ENCODE measurements around the gene CHST4. TPM values are rescaled to one million over a fixed set of nuclear protein-coding genes. Genes with fewer than 3 reads are reported as not detected.

Gene CHST4
- total RNA-seq, 1 experiment from 2014 or later, result 5.9 TPM

- Histone ChIP-seq H4K91ac (ENCODE audit: insufficient read length, low read depth, low read length) (no peak overlapping the region), H3K14ac (ENCODE audit: insufficient read depth, low read length) (no peak overlapping the region), H3K4me2 (ENCODE audit: insufficient read depth, insufficient read length, low read length) (no peak overlapping the region), H3K79me2 (ENCODE audit: insufficient read depth, low read length) (no peaks in the 10 kb centered on the region), H3K18ac (ENCODE audit: insufficient read length, low read depth, low read length) (no peak overlapping the region), H3K9me3 (ENCODE audit: control insufficient read depth, low read depth, low read length) (no peaks in the 10 kb centered on the region), H2BK12ac (ENCODE audit: insufficient read length, low read depth, low read length) (no peak overlapping the region), H2BK120ac (ENCODE audit: low read depth, low read length, poor library complexity, severe bottlenecking) (no peak overlapping the region), H4K20me1 (ENCODE audit: control insufficient read depth, insufficient read depth, insufficient read length) (no peaks in the 10 kb centered on the region), H3K27me3 (ENCODE audit: insufficient read depth, low read length) (no peaks in the 10 kb centered on the region; the same call in 1 of the 2 replicates), H4K5ac (ENCODE audit: insufficient read length, low read depth, low read length) (no peak overlapping the region), H3T11ph (ENCODE audit: low read length) (no peak overlapping the region), H3K23me2 (ENCODE audit: insufficient read length, low read depth, low read length, poor library complexity, severe bottlenecking) (no peaks in the 10 kb centered on the region), H3K56ac (ENCODE audit: insufficient read length, low read depth, low read length) (no peak overlapping the region), H4K8ac (replicated peaks; ENCODE audit: insufficient read length, low read depth, low read length) (no peak overlapping the region), H3K23ac (ENCODE audit: insufficient read length, low read depth, low read length) (no peak overlapping the region), H3K9ac (ENCODE audit: extremely low read depth, insufficient read length, low read length) (no peak overlapping the region), H2AFZ (ENCODE audit: low read length) (no peak overlapping the region), H3K79me1 (ENCODE audit: insufficient read depth, low read depth, low read length, poor library complexity, severe bottlenecking) (no peaks in the 10 kb centered on the region), H2AK5ac (ENCODE audit: insufficient read length, low read length) (no peak overlapping the region), H3K4ac (ENCODE audit: low read depth, low read length) (no peak overlapping the region), H3K27ac (ENCODE audit: insufficient read length, low read depth, low read length) (no peak overlapping the region), H2BK20ac (ENCODE audit: low read depth, low read length, poor library complexity, severe bottlenecking) (no peak overlapping the region), H3K4me1 (ENCODE audit: insufficient read depth, low read length) (no peaks in the 10 kb centered on the region), H2BK5ac (ENCODE audit: insufficient read length, low read length) (no peak overlapping the region), H2BK15ac (ENCODE audit: low read depth, low read length) (no peak overlapping the region)
- no CpG with 5 or more reads among the region's 4 CpGs for WGBS (ENCODE audit: extremely low coverage, insufficient read length, low lambda C conversion rate)
- Mint-ChIP-seq H3K9me3 (no peaks in the 10 kb centered on the region), H3K4me3 (no peak overlapping the region), H3K36me3 (ENCODE audit: insufficient read depth in 1 of 3, low read depth in 3 of 3) (peaks cover 0 to 11% (median 8%) of the 10 kb centered on the region in 3 experiments; a peak in 6 of 7 replicates), H3K4me1 (no peaks in the 10 kb centered on the region), H3K27me3 (ENCODE audit: low read depth) (no peaks in the 10 kb centered on the region), H3K27ac (no peak overlapping the region)
- no peak for TF ChIP-seq CTCF (conservative IDR thresholded peaks at IDR 0.05)
- DNase-seq, result no peak
Observed at GRCh38 chr16:71476457-71477124, 49.6 kb upstream of the CHST4 start.
